ENCODE data around the gene PTPRU.

DNA sequence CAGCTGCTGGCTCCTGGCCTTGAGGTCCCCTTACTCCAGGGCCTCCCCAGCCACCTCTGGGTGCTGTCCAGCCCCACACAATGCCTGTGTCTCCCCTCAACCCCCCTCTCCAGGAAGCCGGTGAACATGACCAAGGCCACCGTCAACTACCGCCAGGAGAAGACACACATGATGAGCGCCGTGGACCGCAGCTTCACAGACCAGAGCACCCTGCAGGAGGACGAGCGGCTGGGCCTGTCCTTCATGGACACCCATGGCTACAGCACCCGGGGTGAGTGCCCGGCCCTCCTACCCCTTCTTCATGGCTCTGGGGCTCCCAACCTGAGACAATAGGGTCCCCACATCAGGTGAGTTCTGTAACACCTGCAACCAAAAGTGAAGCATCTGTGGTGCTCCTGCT, 55.4 kb downstream of the PTPRU start:
- TF ChIP-seq, protein P1, sequence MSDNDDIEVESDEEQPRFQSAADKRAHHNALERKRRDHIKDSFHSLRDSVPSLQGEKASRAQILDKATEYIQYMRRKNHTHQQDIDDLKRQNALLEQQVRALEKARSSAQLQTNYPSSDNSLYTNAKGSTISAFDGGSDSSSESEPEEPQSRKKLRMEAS (IDR thresholded peaks at IDR 0.05): no peak
- TF ChIP-seq, protein P2, sequence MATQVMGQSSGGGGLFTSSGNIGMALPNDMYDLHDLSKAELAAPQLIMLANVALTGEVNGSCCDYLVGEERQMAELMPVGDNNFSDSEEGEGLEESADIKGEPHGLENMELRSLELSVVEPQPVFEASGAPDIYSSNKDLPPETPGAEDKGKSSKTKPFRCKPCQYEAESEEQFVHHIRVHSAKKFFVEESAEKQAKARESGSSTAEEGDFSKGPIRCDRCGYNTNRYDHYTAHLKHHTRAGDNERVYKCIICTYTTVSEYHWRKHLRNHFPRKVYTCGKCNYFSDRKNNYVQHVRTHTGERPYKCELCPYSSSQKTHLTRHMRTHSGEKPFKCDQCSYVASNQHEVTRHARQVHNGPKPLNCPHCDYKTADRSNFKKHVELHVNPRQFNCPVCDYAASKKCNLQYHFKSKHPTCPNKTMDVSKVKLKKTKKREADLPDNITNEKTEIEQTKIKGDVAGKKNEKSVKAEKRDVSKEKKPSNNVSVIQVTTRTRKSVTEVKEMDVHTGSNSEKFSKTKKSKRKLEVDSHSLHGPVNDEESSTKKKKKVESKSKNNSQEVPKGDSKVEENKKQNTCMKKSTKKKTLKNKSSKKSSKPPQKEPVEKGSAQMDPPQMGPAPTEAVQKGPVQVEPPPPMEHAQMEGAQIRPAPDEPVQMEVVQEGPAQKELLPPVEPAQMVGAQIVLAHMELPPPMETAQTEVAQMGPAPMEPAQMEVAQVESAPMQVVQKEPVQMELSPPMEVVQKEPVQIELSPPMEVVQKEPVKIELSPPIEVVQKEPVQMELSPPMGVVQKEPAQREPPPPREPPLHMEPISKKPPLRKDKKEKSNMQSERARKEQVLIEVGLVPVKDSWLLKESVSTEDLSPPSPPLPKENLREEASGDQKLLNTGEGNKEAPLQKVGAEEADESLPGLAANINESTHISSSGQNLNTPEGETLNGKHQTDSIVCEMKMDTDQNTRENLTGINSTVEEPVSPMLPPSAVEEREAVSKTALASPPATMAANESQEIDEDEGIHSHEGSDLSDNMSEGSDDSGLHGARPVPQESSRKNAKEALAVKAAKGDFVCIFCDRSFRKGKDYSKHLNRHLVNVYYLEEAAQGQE (IDR thresholded peaks at IDR 0.05): no peak
- TF ChIP-seq RAD21 (IDR thresholded peaks at IDR 0.05): no peak
